WTC11 (cell line): ENCODE results near the gene EGLN2. TPM values are rescaled to one million over a fixed set of nuclear protein-coding genes. Genes with fewer than 3 reads are reported as not detected.

Source experiments
- ATAC-seq: fragments of 200-7000 bp; cut with Tn5 transposase; 2 replicates; pipeline ENCODE4 v1.10.0; 2021; ENCODE audit warnings: mild to moderate bottlenecking, moderate library complexity
- CTCF ChIA-PET: fragments of 300-600 bp; sonication (Branson Sonifier 250); formaldehyde crosslinking; loops from one replicate; lab custom pipeline; 2021; ENCODE audit warnings: antibody characterized with exemption; lab: Charles Lee
- POLR2A ChIA-PET: fragments of 350-600 bp; sonication (Branson Sonifier 250); formaldehyde crosslinking; loops from one replicate; lab custom pipeline; 2021; ENCODE audit warnings: antibody characterized with exemption; lab: Charles Lee
- DNase-seq: peaks from one replicate; pipeline ENCODE4 v3.0.0; 2021; ENCODE audit warnings: low spot score
- H3K27ac Mint-ChIP-seq: 2 replicates; pipeline ENCODE4 v1.8.0; 2021; ENCODE audit warnings: mixed read lengths
- H3K27me3 Mint-ChIP-seq: 2 replicates; pipeline ENCODE4 v1.8.0; 2021; ENCODE audit warnings: low read depth, mild to moderate bottlenecking, moderate library complexity, mixed read lengths
- H3K36me3 Mint-ChIP-seq: 2 replicates; pipeline ENCODE4 v1.8.0; 2021; ENCODE audit warnings: mixed read lengths
- H3K4me1 Mint-ChIP-seq: 2 replicates; pipeline ENCODE4 v1.8.0; 2022; ENCODE audit warnings: mixed read lengths
- H3K4me3 Mint-ChIP-seq: 2 replicates; pipeline ENCODE4 v1.8.0; 2021; ENCODE audit warnings: mild to moderate bottlenecking, moderate library complexity, mixed read lengths
- H3K9me3 Mint-ChIP-seq: 2 replicates; pipeline ENCODE4 v1.8.0; 2021; ENCODE audit warnings: mixed read lengths
- ATF6 ChIP-seq: sonication (generic); formaldehyde crosslinking; IDR thresholded peaks from 2 replicates; pipeline ENCODE4 v1.8.1; 2023; ENCODE audit warnings: mild to moderate bottlenecking, missing genetic modification reagents
- ETV6 ChIP-seq: sonication (generic); formaldehyde crosslinking; IDR thresholded peaks from 2 replicates; pipeline ENCODE4 v1.8.1; 2022; ENCODE audit warnings: mild to moderate bottlenecking, missing genetic modification reagents
- FOXK1 ChIP-seq: sonication (generic); formaldehyde crosslinking; IDR thresholded peaks from 2 replicates; pipeline ENCODE4 v1.8.0; 2022; ENCODE audit warnings: mild to moderate bottlenecking, moderate library complexity, missing genetic modification reagents
- HMGA2 ChIP-seq: fragments of 250-450 bp; sonication (Bioruptor Pico); IDR thresholded peaks from 2 replicates; pipeline ENCODE4 v1.4.0; 2021; ENCODE audit warnings: mild to moderate bottlenecking, moderate library complexity
- IRF1 ChIP-seq: sonication (generic); formaldehyde crosslinking; IDR thresholded peaks from 2 replicates; pipeline ENCODE4 v1.8.0; 2023; ENCODE audit warnings: missing genetic modification reagents
- NFYB ChIP-seq: sonication (generic); formaldehyde crosslinking; conservative IDR thresholded peaks from 2 replicates; pipeline ENCODE4 v1.8.0; 2022; ENCODE audit warnings: low read depth, missing genetic modification reagents
- NR2C2 ChIP-seq: sonication (generic); formaldehyde crosslinking; IDR thresholded peaks from 2 replicates; pipeline ENCODE4 v1.8.0; 2022; ENCODE audit warnings: mild to moderate bottlenecking, missing genetic modification reagents
- RORB ChIP-seq: fragments of 250-450 bp; sonication (Bioruptor Pico); IDR thresholded peaks from 2 replicates; pipeline ENCODE4 v1.9.0; 2021; ENCODE audit warnings: mild to moderate bottlenecking
- TEAD1 ChIP-seq: sonication (generic); formaldehyde crosslinking; IDR thresholded peaks from 2 replicates; pipeline ENCODE4 v1.8.0; 2022; ENCODE audit warnings: mild to moderate bottlenecking, missing genetic modification reagents
- ZNF219 ChIP-seq: sonication (generic); formaldehyde crosslinking; IDR thresholded peaks from 2 replicates; pipeline ENCODE4 v1.8.0; 2023; ENCODE audit warnings: missing genetic modification reagents, mild to moderate bottlenecking, borderline replicate concordance
- total RNA-seq: library from RNA; stranded (reverse); gene quantifications from 3 replicates; pipeline ENCODE4 v1.2.3, GENCODE V29; 2021
- TF ChIP-seq, protein P1 (sequence below): fragments of 250-450 bp; sonication (Bioruptor Pico); IDR thresholded peaks from 2 replicates; pipeline ENCODE4 v1.8.0; 2021; ENCODE audit warnings: mild to moderate bottlenecking
- TF ChIP-seq, protein P2 (sequence below): sonication (generic); formaldehyde crosslinking; IDR thresholded peaks from 2 replicates; pipeline ENCODE4 v1.8.1; 2022; ENCODE audit warnings: mild to moderate bottlenecking, moderate library complexity, missing genetic modification reagents
- TF ChIP-seq, protein P3 (sequence below): sonication (generic); formaldehyde crosslinking; IDR thresholded peaks from 2 replicates; pipeline ENCODE4 v1.8.1; 2023; ENCODE audit warnings: mild to moderate bottlenecking, missing genetic modification reagents, borderline replicate concordance

The EGLN2 gene
- total RNA-seq, 1 experiment from 2014 or later = 102 TPM

DNA sequence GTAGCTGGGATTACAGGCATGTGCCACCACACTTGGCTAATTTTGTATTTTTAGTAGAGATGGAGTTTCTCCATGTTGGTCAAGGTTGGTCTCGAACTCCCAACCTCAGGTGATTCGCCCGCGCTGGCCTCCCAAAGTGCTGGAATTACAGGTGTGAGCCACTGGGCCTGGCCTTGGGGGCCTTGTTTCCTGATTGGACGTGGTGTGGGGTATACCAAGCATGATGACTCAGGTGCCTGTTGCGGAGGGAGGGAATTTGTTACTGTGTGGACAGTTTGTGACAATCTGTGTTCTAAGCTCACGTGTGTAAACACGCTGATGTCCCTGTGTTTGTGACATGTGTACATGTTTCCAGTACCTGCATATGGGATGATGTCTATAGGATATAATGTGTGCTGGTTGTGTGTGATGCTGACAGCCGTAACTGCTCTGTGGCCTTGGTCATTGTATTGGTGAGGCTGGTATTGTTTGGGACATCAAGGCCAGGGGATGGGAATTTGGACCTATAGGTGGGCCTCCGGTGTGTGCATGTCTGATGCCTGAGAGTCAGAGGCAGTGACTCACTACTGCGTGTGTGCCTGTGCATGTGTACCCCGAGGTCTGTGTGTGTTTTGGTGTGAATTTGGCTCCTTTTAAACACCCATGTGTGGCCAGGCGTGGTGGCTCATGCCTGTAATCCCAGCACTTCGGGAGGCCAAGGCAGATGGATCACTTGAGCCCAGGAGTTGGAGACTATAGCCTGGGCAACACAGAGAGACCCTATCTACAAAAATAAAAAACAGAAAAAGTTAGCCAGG, 1.6 kb upstream of the EGLN2 start:
- ATAC-seq = no peak
- POLR2A ChIA-PET = interaction anchor here (1.4 to 3.0 kb wide), 3 partner anchors 10 to 47 kb away, joined by 17 to 48 read pairs (median 19); partner anchors contain the start of genes ACTMAP, RAB4B and SNRPA

More for the DNA sequence above, 1.6 kb upstream of the EGLN2 start:
- no peaks in the 10 kb centered on the region for H3K9me3 Mint-ChIP-seq
- TF ChIP-seq RORB (CRISPR knock-in tag) (no peak), IRF1 (CRISPR knock-in tag) (no peak), FOXK1 (CRISPR knock-in tag) (no peak), HMGA2 (no peak), NFYB (CRISPR knock-in tag) (no peak), ATF6 (no peak), ETV6 (CRISPR knock-in tag) (no peak), ZNF219 (no peak), TEAD1 (CRISPR knock-in tag) (no peak), NR2C2 (CRISPR knock-in tag) (no peak)
- TF ChIP-seq, protein P1, sequence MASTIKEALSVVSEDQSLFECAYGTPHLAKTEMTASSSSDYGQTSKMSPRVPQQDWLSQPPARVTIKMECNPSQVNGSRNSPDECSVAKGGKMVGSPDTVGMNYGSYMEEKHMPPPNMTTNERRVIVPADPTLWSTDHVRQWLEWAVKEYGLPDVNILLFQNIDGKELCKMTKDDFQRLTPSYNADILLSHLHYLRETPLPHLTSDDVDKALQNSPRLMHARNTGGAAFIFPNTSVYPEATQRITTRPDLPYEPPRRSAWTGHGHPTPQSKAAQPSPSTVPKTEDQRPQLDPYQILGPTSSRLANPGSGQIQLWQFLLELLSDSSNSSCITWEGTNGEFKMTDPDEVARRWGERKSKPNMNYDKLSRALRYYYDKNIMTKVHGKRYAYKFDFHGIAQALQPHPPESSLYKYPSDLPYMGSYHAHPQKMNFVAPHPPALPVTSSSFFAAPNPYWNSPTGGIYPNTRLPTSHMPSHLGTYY = no peak
- TF ChIP-seq, protein P2, sequence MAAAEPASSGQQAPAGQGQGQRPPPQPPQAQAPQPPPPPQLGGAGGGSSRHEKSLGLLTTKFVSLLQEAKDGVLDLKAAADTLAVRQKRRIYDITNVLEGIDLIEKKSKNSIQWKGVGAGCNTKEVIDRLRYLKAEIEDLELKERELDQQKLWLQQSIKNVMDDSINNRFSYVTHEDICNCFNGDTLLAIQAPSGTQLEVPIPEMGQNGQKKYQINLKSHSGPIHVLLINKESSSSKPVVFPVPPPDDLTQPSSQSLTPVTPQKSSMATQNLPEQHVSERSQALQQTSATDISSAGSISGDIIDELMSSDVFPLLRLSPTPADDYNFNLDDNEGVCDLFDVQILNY = no peak
- TF ChIP-seq, protein P3, sequence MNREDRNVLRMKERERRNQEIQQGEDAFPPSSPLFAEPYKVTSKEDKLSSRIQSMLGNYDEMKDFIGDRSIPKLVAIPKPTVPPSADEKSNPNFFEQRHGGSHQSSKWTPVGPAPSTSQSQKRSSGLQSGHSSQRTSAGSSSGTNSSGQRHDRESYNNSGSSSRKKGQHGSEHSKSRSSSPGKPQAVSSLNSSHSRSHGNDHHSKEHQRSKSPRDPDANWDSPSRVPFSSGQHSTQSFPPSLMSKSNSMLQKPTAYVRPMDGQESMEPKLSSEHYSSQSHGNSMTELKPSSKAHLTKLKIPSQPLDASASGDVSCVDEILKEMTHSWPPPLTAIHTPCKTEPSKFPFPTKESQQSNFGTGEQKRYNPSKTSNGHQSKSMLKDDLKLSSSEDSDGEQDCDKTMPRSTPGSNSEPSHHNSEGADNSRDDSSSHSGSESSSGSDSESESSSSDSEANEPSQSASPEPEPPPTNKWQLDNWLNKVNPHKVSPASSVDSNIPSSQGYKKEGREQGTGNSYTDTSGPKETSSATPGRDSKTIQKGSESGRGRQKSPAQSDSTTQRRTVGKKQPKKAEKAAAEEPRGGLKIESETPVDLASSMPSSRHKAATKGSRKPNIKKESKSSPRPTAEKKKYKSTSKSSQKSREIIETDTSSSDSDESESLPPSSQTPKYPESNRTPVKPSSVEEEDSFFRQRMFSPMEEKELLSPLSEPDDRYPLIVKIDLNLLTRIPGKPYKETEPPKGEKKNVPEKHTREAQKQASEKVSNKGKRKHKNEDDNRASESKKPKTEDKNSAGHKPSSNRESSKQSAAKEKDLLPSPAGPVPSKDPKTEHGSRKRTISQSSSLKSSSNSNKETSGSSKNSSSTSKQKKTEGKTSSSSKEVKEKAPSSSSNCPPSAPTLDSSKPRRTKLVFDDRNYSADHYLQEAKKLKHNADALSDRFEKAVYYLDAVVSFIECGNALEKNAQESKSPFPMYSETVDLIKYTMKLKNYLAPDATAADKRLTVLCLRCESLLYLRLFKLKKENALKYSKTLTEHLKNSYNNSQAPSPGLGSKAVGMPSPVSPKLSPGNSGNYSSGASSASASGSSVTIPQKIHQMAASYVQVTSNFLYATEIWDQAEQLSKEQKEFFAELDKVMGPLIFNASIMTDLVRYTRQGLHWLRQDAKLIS = no peak
- DNase-seq = no peak
- H3K4me1 Mint-ChIP-seq = peaks cover 25% of the 10 kb centered on the region
- H3K36me3 Mint-ChIP-seq = peaks cover 6% of the 10 kb centered on the region
- no peaks in the 10 kb centered on the region for H3K27me3 Mint-ChIP-seq
- CTCF ChIA-PET = interaction anchor here (1.0 to 3.3 kb wide), 11 partner anchors 10 to 347 kb away, joined by 3 to 76 read pairs (median 11); partner anchors contain the start of gene RAB4B
- H3K27ac Mint-ChIP-seq = peak overlapping the region; percentile 98
- peak overlapping the region; percentile 86 for H3K4me3 Mint-ChIP-seq
